RWPE2 (cell line): ENCODE data around the gene JPH2.
A peak's percentile ranks its signal among the peaks of the same experiment; 100 is the strongest.

Source experiments
- ATAC-seq: fragments of 200-7000 bp; cut with Tn5 transposase; 3 replicates; pipeline ENCODE4 v1.9.1; 2021; ENCODE audit warnings: low read depth
- DNase-seq: peaks from one replicate; pipeline ENCODE4 v3.0.0-alpha.2; 2020; ENCODE audit warnings: low spot score
- H3K27ac ChIP-seq: fragments of 450-650 bp; 2 replicates; pipeline ENCODE4 v1.5.1; 2017; ENCODE audit warnings: mild to moderate bottlenecking; ENCODE audit not compliant: poor library complexity, severe bottlenecking
- H3K27me3 ChIP-seq: fragments of 250-450 bp; sonication (Bioruptor Pico); 2 replicates; pipeline ENCODE4 v1.5.1; 2021; ENCODE audit warnings: mild to moderate bottlenecking, moderate library complexity; ENCODE audit not compliant: insufficient read depth, poor library complexity, severe bottlenecking
- H3K36me3 ChIP-seq: fragments of 250-450 bp; sonication (Bioruptor Pico); 2 replicates; pipeline ENCODE4 v1.5.1; 2020; ENCODE audit warnings: low read depth, mild to moderate bottlenecking, moderate library complexity
- H3K4me1 ChIP-seq: fragments of 250-450 bp; sonication (Bioruptor Pico); 2 replicates; pipeline ENCODE4 v1.5.1; 2021; ENCODE audit warnings: mild to moderate bottlenecking, moderate library complexity; ENCODE audit not compliant: insufficient read depth, poor library complexity, severe bottlenecking
- H3K4me3 ChIP-seq: fragments of 250-450 bp; sonication (Bioruptor Pico); 2 replicates; pipeline ENCODE4 v1.5.1; 2021; ENCODE audit warnings: mild to moderate bottlenecking, moderate library complexity; ENCODE audit not compliant: severe bottlenecking
- H3K9me3 ChIP-seq: fragments of 250-450 bp; sonication (Bioruptor Pico); 2 replicates; pipeline ENCODE4 v1.5.1; 2021; ENCODE audit warnings: mild to moderate bottlenecking, moderate library complexity; ENCODE audit not compliant: severe bottlenecking
- TF ChIP-seq, protein P1 (sequence below): fragments of 450-650 bp; IDR thresholded peaks from one replicate; pipeline ENCODE4 v1.5.1; 2017; ENCODE audit warnings: mild to moderate bottlenecking, moderate library complexity; ENCODE audit not compliant: poor library complexity, severe bottlenecking

JPH2 gene

DNA sequence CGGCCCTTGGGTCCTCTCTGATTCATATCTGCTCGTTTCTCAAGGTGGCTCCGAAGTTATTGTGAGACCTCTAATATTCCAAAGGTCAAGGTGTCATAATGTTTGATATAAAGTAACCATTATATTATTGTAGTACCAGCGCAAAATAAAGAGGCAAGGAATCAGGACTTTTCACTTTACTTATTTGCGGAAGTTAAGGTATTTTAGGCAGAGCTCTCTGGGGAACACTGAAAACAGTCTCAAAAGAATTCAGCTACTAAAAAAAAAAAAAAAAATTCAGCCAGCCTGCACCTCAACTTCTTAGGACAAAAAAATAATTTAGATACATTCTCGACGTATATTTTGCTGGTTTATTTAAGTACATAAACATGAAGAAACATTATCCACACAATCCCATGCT, 21.2 kb upstream of the JPH2 start:
- Histone ChIP-seq H3K4me3 (peak overlapping the region; percentile 68), H3K9me3 (no peaks in the 10 kb centered on the region), H3K27ac (peak overlapping the region; percentile 91), H3K4me1 (peaks cover 58% of the 10 kb centered on the region), H3K27me3 (no peaks in the 10 kb centered on the region), H3K36me3 (peaks cover 46% of the 10 kb centered on the region)
- DNase-seq: no peak
- TF ChIP-seq, protein P1, sequence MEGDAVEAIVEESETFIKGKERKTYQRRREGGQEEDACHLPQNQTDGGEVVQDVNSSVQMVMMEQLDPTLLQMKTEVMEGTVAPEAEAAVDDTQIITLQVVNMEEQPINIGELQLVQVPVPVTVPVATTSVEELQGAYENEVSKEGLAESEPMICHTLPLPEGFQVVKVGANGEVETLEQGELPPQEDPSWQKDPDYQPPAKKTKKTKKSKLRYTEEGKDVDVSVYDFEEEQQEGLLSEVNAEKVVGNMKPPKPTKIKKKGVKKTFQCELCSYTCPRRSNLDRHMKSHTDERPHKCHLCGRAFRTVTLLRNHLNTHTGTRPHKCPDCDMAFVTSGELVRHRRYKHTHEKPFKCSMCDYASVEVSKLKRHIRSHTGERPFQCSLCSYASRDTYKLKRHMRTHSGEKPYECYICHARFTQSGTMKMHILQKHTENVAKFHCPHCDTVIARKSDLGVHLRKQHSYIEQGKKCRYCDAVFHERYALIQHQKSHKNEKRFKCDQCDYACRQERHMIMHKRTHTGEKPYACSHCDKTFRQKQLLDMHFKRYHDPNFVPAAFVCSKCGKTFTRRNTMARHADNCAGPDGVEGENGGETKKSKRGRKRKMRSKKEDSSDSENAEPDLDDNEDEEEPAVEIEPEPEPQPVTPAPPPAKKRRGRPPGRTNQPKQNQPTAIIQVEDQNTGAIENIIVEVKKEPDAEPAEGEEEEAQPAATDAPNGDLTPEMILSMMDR: no peak
- no peak for ATAC-seq

DNA sequence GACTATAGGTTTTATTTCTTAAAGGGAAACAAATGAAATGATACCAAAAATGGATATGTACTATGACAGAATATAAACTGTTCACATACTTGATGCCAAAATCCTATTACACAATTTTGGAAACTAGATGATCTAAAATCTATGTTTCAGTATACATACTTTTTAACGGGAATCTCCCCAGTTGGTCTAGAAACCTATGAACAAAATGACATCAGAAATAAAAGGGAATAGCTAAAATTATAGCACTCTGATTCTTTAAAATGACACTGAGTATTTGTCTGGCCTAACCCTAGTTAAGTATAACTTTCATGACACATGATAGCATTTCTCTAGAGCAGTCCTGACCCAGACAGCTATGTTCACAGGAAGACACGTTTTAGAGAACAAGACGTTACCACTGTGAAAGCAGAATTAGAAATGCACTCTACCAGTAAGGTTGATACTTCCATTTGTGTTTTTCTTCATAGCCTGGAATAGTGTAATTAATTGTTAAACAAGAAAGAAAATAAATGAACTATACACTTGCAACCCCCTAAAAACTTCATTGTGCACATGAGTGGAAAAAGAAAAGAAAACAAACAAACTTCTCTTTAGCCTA, 20.2 kb upstream of the JPH2 start:
- Histone ChIP-seq H3K9me3 (no peaks in the 10 kb centered on the region), H3K4me3 (peak overlapping the region; percentile 68), H3K27me3 (no peaks in the 10 kb centered on the region), H3K36me3 (peaks cover 56% of the 10 kb centered on the region), H3K27ac (peak overlapping the region; percentile 91), H3K4me1 (peaks cover 58% of the 10 kb centered on the region)
- TF ChIP-seq, protein P1: no peak
- ATAC-seq (no peak), DNase-seq (no peak)

DNA sequence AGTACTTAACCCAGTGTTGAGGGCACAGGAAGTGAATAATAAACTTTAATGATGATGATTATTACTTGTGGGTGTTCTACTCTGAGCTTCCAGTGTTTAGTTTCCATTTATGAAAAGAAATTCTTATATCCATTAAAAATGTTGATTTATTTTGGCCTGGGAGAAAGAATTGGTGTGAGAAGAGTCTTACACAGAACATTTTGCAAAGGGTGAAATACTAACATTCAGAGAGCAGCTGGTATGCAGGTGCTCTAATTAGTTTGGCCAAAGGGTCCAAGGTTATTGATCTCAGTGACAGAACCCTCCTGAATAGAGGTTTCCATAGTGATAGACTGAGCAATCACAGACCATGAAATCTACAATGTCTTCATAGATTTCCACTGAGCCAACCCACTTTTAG, 19.1 kb upstream of the JPH2 start:
- DNase-seq (no peak), ATAC-seq (no peak)
- Histone ChIP-seq H3K9me3 (no peaks in the 10 kb centered on the region), H3K4me1 (peaks cover 56% of the 10 kb centered on the region), H3K36me3 (peaks cover 67% of the 10 kb centered on the region), H3K27ac (peak overlapping the region; percentile 91), H3K4me3 (no peak overlapping the region), H3K27me3 (no peaks in the 10 kb centered on the region)
- TF ChIP-seq, protein P1: no peak

DNA sequence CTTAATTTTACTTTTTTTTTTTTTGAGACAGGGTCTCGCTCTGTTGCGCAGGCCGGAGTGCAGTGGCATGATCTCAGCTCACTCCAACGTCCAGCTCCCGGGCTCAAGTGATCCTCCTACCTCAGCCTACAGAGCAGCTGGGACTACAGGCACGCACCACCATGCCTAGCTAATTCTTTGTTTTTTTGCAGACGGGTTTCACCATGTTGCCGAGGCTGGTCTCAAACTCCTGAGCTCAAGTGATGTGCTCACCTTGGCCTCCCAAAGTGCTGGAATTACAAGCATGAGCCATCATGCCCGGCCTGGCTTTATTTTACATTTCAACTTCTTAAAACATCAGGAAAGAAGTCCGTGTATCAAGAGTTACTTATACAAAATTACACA, 17.8 kb upstream of the JPH2 start:
- H3K27me3 ChIP-seq: no peaks in the 10 kb centered on the region
- H3K4me3 ChIP-seq: no peak overlapping the region
- ATAC-seq (no peak), DNase-seq (no peak)
- H3K36me3 ChIP-seq: peaks cover 79% of the 10 kb centered on the region
- peak overlapping the region; percentile 91 for H3K27ac ChIP-seq
- H3K4me1 ChIP-seq: peaks cover 56% of the 10 kb centered on the region
- TF ChIP-seq, protein P1: no peak
- H3K9me3 ChIP-seq: no peaks in the 10 kb centered on the region

DNA sequence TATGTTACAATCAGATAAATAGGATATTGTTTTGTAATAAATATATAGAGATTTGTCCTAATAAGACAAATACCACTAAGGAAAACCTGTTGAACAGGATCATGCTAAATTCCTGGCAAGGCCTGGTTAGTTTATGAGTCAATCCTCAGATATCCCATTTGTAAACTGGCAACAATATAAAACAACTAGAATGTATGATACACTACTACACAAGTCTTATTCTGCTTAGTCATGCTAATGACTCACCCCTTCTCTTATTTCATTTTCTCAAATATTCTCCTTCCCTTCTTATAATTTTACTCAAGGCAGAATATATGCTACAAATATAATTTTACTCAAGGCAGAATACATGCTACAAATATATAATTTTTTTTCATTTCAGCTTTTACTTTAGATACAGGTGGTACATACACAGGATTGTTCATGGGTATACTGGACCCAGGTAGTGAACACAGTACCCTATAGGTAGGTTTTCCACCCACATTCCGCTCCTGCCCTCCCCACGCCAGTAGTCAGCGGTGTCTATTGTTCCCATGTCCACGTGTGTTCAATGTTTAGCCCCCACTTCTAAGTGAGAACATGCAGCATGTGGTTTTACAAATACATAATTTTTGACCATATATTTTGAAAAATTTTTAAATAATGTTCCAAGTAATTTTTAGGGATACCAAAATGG, 17.3 kb upstream of the JPH2 start:
- peak; percentile 78 for DNase-seq
- Histone ChIP-seq H3K27me3 (no peaks in the 10 kb centered on the region), H3K9me3 (no peaks in the 10 kb centered on the region), H3K36me3 (peaks cover 79% of the 10 kb centered on the region), H3K27ac (peak overlapping the region; percentile 91), H3K4me3 (no peak overlapping the region), H3K4me1 (peaks cover 56% of the 10 kb centered on the region)
- TF ChIP-seq, protein P1: peak; percentile 7
- peak; percentile 84 for ATAC-seq
